Measurements from ENCODE around the gene OPHN1.

- TF ChIP-seq CTCF (conservative IDR thresholded peaks at IDR 0.05; ENCODE audit: low read depth in 2 of 2) = no peak
- TF ChIP-seq EZH2phosphoT487 (IDR thresholded peaks at IDR 0.05; ENCODE audit: unreplicated experiment) = no peak
- no peak for TF ChIP-seq EZH2 (IDR thresholded peaks at IDR 0.05; ENCODE audit: low read depth, unreplicated experiment)
- no peak for TF ChIP-seq CREB1 (CRISPR knock-in tag; IDR thresholded peaks at IDR 0.05; ENCODE audit: low read depth)
- no peak for TF ChIP-seq POLR2AphosphoS5 (IDR thresholded peaks at IDR 0.05; ENCODE audit: low read depth)
- no peak for TF ChIP-seq ZNF331 (CRISPR knock-in tag; IDR thresholded peaks at IDR 0.05; ENCODE audit: low read depth)
- no peak for TF ChIP-seq ETS1 (IDR thresholded peaks at IDR 0.05)
- TF ChIP-seq REST (IDR thresholded peaks at IDR 0.05; ENCODE audit: unreplicated experiment) = no peak
- no peak for TF ChIP-seq ZNF114 (CRISPR knock-in tag; IDR thresholded peaks at IDR 0.05)
- TF ChIP-seq JUNB (IDR thresholded peaks at IDR 0.05; ENCODE audit: unreplicated experiment) = no peak
- TF ChIP-seq NANOG (IDR thresholded peaks at IDR 0.05; ENCODE audit: borderline replicate concordance) = no peak
- TF ChIP-seq, protein P1, sequence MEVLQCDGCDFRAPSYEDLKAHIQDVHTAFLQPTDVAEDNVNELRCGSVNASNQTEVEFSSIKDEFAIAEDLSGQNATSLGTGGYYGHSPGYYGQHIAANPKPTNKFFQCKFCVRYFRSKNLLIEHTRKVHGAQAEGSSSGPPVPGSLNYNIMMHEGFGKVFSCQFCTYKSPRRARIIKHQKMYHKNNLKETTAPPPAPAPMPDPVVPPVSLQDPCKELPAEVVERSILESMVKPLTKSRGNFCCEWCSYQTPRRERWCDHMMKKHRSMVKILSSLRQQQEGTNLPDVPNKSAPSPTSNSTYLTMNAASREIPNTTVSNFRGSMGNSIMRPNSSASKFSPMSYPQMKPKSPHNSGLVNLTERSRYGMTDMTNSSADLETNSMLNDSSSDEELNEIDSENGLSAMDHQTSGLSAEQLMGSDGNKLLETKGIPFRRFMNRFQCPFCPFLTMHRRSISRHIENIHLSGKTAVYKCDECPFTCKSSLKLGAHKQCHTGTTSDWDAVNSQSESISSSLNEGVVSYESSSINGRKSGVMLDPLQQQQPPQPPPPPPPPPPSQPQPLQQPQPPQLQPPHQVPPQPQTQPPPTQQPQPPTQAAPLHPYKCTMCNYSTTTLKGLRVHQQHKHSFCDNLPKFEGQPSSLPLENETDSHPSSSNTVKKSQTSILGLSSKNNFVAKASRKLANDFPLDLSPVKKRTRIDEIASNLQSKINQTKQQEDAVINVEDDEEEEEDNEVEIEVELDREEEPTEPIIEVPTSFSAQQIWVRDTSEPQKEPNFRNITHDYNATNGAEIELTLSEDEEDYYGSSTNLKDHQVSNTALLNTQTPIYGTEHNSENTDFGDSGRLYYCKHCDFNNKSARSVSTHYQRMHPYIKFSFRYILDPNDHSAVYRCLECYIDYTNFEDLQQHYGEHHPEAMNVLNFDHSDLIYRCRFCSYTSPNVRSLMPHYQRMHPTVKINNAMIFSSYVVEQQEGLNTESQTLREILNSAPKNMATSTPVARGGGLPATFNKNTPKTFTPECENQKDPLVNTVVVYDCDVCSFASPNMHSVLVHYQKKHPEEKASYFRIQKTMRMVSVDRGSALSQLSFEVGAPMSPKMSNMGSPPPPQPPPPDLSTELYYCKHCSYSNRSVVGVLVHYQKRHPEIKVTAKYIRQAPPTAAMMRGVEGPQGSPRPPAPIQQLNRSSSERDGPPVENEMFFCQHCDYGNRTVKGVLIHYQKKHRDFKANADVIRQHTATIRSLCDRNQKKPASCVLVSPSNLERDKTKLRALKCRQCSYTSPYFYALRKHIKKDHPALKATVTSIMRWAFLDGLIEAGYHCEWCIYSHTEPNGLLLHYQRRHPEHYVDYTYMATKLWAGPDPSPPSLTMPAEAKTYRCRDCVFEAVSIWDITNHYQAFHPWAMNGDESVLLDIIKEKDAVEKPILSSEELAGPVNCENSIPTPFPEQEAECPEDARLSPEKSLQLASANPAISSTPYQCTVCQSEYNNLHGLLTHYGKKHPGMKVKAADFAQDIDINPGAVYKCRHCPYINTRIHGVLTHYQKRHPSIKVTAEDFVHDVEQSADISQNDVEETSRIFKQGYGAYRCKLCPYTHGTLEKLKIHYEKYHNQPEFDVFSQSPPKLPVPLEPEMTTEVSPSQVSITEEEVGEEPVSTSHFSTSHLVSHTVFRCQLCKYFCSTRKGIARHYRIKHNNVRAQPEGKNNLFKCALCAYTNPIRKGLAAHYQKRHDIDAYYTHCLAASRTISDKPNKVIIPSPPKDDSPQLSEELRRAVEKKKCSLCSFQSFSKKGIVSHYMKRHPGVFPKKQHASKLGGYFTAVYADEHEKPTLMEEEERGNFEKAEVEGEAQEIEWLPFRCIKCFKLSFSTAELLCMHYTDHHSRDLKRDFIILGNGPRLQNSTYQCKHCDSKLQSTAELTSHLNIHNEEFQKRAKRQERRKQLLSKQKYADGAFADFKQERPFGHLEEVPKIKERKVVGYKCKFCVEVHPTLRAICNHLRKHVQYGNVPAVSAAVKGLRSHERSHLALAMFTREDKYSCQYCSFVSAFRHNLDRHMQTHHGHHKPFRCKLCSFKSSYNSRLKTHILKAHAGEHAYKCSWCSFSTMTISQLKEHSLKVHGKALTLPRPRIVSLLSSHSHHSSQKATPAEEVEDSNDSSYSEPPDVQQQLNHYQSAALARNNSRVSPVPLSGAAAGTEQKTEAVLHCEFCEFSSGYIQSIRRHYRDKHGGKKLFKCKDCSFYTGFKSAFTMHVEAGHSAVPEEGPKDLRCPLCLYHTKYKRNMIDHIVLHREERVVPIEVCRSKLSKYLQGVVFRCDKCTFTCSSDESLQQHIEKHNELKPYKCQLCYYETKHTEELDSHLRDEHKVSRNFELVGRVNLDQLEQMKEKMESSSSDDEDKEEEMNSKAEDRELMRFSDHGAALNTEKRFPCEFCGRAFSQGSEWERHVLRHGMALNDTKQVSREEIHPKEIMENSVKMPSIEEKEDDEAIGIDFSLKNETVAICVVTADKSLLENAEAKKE (CRISPR knock-in tag; IDR thresholded peaks at IDR 0.05) = no peak
These were observed 16.7 kb downstream of the OPHN1 start for GRCh38 chrX:68416592-68416991.
